T-helper 1 cell treated with Interleukin-12 subunit alpha and Interleukin-12 subunit beta and Interleukin-4 antibody, amounts not matched to agents 30 ng/mL and 1 ng/mL, for 36 hours (primary cell): Measurements from ENCODE around the gene CUX1. TPM values are rescaled to one million over a fixed set of nuclear protein-coding genes. Genes with fewer than 3 reads are reported as not detected.

Experiments used
- intact Hi-C: fragments of 100-400 bp; cut with micrococcal nuclease; formaldehyde crosslinking; loops from one replicate; pipeline ENCODE4 v1.15.1; 2024
- total RNA-seq: library from RNA; stranded (reverse); gene quantifications from 2 replicates; pipeline ENCODE4 v1.2.3, GENCODE V29; 2022

CUX1 gene
- total RNA-seq, 1 donor from 2014 or later, result 24.5 TPM

- intact Hi-C loops, result no loop called here
Observed at GRCh38 chr7:101933688-101934121, 116.3 kb downstream of the CUX1 start.

- intact Hi-C loops, result no loop called here
Observed at GRCh38 chr7:101934618-101935017, 117.2 kb downstream of the CUX1 start.

- intact Hi-C loops, result loop anchor here (1.0 kb wide), 1 partner anchor 27 kb away; no protein-coding TSS in a partner anchor
Observed at GRCh38 chr7:101935521-101936141, 118.2 kb downstream of the CUX1 start.

- intact Hi-C loops, result loop anchor here (1.0 kb wide), 1 partner anchor 28 kb away; no protein-coding TSS in a partner anchor
Observed at GRCh38 chr7:101936223-101936610, 118.8 kb downstream of the CUX1 start.

GRCh38 chr7:101936611-101937231 is 119.3 kb downstream of the CUX1 start:
- intact Hi-C loops, result loop anchor here (1.0 kb wide), 1 partner anchor 28 kb away; no protein-coding TSS in a partner anchor

- intact Hi-C loops, result no loop called here
Observed at GRCh38 chr7:101937717-101938514, 120.5 kb downstream of the CUX1 start.

- intact Hi-C loops, result no loop called here
Observed at GRCh38 chr7:101939136-101939695, 121.8 kb downstream of the CUX1 start.

GRCh38 chr7:101940151-101940550 is 122.7 kb downstream of the CUX1 start:
- intact Hi-C loops, result no loop called here

- intact Hi-C loops, result no loop called here
Observed at GRCh38 chr7:101940830-101941229, 123.4 kb downstream of the CUX1 start.

GRCh38 chr7:101941481-101942383 is 124.3 kb downstream of the CUX1 start:
- intact Hi-C loops, result no loop called here

GRCh38 chr7:101942603-101943210 is 125.3 kb downstream of the CUX1 start:
- intact Hi-C loops, result no loop called here

GRCh38 chr7:101943306-101943705 is 125.9 kb downstream of the CUX1 start:
- intact Hi-C loops, result no loop called here

GRCh38 chr7:101943889-101944600 is 126.6 kb downstream of the CUX1 start:
- intact Hi-C loops, result no loop called here

GRCh38 chr7:101944611-101945010 is 127.2 kb downstream of the CUX1 start:
- intact Hi-C loops, result no loop called here

- intact Hi-C loops, result no loop called here
Observed at GRCh38 chr7:101945034-101945758, 127.8 kb downstream of the CUX1 start.

GRCh38 chr7:101947899-101948298 is 130.5 kb downstream of the CUX1 start:
- intact Hi-C loops, result no loop called here

- intact Hi-C loops, result no loop called here
Observed at GRCh38 chr7:101948650-101949049, 131.2 kb downstream of the CUX1 start.

- intact Hi-C loops, result no loop called here
Observed at GRCh38 chr7:101950450-101951119, 133.2 kb downstream of the CUX1 start.
